ENCODE measurements around the gene SLC25A42.
"Not testable (repeated sequence)": the region's sequence is repeated elsewhere in the genome, so short reads cannot be mapped to it uniquely, and the experiment has no call there.

Gene SLC25A42

GRCh38 chr19:19063183-19064097 lies at the start of gene SLC25A42:
SLC25A42 (plus strand) TSS chr19:19063994; CDS start chr19:19096125, 32,131 bp downstream.
- peak; percentile 94 to 97 for DNase-seq (ENCODE audit: low read depth in 2 of 2, low spot score in 1 of 2)

DNA sequence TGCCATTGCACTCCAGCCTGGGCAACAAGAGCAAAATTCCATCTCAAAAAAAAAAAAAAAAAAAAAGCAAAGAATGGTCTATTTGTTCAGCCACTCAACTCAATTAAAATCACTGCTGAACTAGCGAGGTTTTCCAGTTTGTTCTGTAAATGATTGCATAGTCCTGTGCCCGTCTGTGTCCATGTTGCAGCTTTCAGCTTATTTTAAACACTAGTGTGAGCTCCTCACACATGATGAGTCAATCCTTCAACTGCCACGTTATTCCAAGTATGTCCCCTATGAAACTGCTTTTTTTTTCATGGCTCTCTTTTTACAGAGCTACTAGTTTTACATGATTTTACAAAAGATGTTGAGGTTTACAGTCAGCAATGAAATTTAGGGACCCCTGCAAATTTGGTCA lies 42.7 kb upstream of the SLC25A42 start:
- DNase-seq (ENCODE audit: low read depth in 2 of 2, low spot score in 1 of 2) = no peak

- no peak for DNase-seq (ENCODE audit: low read depth in 2 of 2, low spot score in 1 of 2)
These were observed 41.3 kb upstream of the SLC25A42 start for GRCh38 chr19:19022380-19022961.

DNA sequence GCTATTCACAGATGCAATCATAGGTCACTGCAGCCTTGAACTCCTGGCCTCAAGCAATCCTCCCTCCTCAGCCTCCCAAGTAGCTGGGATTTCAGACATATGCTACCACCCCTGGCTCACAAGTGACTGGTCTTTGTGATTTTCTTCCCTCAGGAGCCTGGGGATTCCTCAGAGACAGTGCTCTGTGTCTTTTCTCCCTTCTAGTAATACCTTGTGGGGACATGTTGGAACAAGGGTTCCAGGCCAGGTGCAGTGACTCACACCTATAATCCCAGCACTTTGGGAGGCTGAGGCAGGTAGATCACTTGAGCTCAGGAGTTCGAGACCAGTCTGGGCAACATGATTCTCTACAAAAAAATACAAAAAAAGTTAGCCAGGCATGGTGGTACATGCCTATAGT lies 40.4 kb upstream of the SLC25A42 start:
- DNase-seq (ENCODE audit: low read depth in 2 of 2, low spot score in 1 of 2) = not testable (repeated sequence)

- no peak for DNase-seq (ENCODE audit: low read depth in 2 of 2, low spot score in 1 of 2)
These were observed 37.9 kb upstream of the SLC25A42 start for GRCh38 chr19:19025861-19026260.

GRCh38 chr19:19026299-19026971 lies 37.4 kb upstream of the SLC25A42 start:
- no peak for DNase-seq (ENCODE audit: low read depth in 2 of 2, low spot score in 1 of 2)

GRCh38 chr19:19027228-19027627 lies 36.6 kb upstream of the SLC25A42 start:
- no peak for DNase-seq (ENCODE audit: low read depth in 2 of 2, low spot score in 1 of 2)

DNA sequence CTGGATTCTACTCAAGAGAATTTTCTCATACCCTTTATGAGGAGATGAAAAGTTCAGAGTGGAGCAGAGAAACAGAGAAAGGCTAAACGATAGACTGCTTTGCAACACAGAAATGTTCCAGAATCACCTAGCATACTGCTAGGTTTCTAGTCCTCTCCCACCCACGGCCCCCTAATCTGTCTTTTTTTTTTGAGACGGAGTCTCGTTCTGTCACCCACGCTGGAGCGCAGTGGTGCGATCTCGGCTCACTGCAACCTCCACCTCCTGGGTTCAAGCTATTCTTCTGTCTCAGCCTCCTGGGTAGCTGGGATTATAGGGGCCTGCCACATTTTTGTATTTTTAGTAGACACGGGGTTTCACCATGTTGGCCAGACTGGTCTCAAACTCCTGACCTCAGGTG lies 35.3 kb upstream of the SLC25A42 start:
- no peak for DNase-seq (ENCODE audit: low read depth in 2 of 2, low spot score in 1 of 2)

DNA sequence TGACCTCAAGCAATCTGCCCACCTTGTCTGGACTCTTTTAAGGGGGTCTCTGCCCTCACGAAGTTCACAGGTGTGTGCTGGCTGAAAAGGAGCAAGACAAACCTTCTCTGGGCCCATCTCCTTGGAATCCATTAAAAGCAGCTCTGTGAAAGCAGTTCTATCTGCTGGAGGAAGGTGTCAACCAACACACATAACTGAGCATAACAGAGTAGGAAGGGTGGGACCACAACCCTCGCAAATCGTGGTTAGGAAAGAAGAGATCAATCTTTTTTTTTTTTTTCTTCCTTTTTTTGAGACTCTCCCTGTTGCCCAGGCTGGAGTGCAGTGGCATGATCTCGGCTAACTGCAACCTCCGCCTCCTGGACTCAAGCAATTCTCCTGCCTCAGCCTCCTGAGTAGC lies 31.9 kb upstream of the SLC25A42 start:
- no peak for DNase-seq (ENCODE audit: low read depth in 2 of 2, low spot score in 1 of 2)

GRCh38 chr19:19032420-19033175 lies 31.2 kb upstream of the SLC25A42 start:
- peak; percentile 46 to 54 for DNase-seq (ENCODE audit: low read depth in 2 of 2, low spot score in 1 of 2)

DNA sequence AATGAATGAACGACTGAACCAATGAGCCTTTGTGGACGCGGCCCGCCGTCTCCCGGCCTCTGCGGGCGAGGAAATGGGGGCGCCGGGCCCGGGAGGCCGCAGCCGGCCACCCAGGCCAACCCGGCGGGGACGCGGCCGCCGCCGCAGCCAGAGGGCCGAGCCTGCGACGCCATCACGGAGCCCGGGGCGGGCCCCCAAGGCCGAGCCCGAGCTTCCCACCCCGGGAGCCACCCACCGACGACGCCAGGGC lies 30.7 kb upstream of the SLC25A42 start:
- DNase-seq (ENCODE audit: low read depth in 2 of 2, low spot score in 1 of 2) = no peak

DNA sequence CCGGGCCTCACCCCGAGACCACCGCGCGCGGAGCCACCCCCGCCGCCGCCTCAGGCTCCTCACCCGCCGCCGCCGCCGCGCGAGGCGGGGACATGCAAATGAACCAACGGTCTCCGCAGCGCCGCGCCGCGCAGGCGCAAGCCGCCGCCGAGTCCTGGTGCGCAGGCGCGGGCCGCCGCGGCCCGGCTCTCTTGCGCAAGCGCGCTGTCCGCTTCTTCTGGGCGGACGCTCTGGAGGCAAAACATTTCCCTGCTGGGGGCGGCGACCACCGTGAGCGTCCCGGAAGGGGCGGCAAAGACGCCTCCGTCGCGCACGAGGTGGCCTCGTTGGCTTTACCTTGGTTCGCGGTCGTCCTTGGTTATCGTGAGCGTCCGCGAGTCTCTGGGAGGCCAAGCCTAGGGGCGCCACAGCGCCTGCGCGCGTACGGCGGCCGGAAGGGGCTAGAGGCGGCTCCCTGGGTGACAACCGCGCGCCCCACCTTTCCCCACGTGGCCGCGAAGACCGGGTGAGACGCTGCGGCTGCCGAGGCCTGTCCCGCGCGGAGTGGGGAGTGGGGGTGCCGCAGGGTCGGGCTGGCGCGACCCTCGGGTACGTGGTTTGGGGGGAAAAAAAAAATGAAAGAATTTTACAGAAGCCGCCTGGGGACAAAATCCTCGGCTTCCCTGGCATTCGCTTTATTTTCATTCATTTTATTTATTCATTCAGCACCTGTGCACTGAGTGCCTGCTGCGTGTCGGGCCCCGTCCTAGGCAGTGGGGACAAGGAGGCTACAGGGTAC lies 30.2 kb upstream of the SLC25A42 start, which contains the start of the genes ARMC6 and SUGP2:
Gene ARMC6 (plus strand): TSS at position 178 of the 778 bp plus-strand sequence. CDS start 607 bp downstream, outside the sequence.
Gene SUGP2 (minus strand): TSS at position 92 of the 778 bp plus-strand sequence. CDS start 2,446 bp downstream, outside the sequence.
- peak; percentile 67 to 76 for DNase-seq (ENCODE audit: low read depth in 2 of 2, low spot score in 1 of 2)

DNA sequence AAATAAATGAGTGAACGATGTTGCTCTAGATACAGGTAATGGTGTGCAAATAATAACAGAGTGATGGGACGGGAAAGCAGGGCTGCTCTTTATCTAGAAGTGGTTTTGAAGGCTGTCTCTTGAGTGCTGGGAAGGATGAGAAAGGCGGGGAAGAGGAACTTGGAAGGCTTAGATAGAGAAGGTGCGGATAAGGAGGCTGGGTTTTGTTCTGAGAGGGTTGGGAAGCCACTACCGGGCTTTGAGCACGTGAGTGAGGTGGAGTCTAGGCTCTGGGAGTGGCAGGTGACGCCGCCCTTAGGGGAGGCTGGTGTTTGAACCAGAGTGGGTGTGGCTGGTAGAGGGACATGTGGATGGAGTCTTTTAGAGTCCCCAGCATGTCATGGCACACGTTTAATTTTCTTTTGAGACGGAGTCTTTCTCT lies 29.6 kb upstream of the SLC25A42 start:
- no peak for DNase-seq (ENCODE audit: low read depth in 2 of 2, low spot score in 1 of 2)

- DNase-seq (ENCODE audit: low read depth in 2 of 2, low spot score in 1 of 2) = no peak
These were observed 23.9 kb upstream of the SLC25A42 start for GRCh38 chr19:19039901-19040300.

GRCh38 chr19:19040417-19040816 lies 23.4 kb upstream of the SLC25A42 start:
- no peak for DNase-seq (ENCODE audit: low read depth in 2 of 2, low spot score in 1 of 2)

DNA sequence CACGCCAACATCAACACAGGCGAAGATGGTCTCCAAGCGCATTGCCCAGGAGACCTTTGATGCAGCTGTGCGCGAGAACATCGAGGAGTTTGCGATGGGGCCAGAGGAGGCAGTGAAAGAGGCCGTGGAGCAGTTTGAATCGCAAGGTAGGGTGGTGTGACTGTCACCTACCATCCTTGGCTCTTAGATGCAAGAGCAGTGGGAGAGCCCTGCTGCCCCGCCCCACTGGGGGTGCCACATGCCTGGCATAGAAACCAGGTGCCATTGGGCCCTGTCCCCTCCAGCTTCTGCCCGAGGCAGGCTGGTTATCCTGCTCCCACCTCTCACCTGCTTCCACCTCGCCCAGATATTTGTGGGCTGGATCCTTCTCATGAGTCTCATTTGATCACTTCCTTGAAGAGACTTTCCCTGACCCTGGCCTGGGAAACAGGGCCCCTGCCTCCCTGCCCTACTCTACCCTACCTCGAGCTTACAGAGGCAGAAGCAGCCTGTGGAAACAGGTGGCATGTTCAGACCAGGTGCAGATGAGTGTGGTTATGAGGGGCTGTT lies 21.0 kb upstream of the SLC25A42 start:
- DNase-seq (ENCODE audit: low read depth in 2 of 2, low spot score in 1 of 2) = no peak

DNA sequence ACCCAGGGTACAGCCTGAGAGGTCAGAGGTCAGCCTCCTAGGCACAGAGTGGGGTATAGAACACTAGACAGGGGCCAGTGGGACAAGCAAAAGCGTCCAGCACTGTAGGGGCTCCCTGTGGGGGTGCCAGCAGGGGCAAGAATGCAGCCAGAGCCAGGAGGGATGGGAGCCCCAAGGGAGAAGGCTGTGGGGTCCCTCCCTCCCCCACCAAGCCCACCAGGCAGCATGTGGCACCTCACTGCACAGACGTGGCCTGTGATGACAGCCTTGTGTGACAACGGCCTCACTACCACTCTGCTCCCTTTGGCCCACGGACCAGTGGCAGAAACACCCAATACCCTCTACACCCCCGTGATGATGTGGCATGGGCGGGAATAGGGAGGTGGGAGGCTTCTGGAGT lies 20.3 kb upstream of the SLC25A42 start:
- no peak for DNase-seq (ENCODE audit: low read depth in 2 of 2, low spot score in 1 of 2)

GRCh38 chr19:19043881-19044280 lies 19.9 kb upstream of the SLC25A42 start:
- DNase-seq (ENCODE audit: low read depth in 2 of 2, low spot score in 1 of 2) = no peak

DNA sequence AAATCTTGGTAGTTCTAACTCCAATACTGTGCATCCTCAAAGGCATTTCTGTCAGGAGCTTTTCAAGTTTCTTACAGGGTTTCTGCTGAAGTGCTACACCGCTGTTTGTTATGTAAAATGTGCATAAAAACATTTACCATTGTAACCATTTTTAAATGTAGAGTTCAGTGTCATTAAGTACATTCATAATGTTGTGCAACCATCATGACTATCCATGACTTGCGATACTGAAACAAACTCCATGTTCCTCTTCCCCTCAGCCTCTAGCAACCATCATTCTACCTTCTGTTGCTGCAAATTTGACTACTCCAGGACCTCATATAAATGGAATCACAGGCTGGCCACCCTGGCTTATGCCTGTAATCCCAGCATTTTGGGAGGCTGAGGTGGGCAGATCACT lies 14.4 kb upstream of the SLC25A42 start:
- no peak for DNase-seq (ENCODE audit: low read depth in 2 of 2, low spot score in 1 of 2)

DNA sequence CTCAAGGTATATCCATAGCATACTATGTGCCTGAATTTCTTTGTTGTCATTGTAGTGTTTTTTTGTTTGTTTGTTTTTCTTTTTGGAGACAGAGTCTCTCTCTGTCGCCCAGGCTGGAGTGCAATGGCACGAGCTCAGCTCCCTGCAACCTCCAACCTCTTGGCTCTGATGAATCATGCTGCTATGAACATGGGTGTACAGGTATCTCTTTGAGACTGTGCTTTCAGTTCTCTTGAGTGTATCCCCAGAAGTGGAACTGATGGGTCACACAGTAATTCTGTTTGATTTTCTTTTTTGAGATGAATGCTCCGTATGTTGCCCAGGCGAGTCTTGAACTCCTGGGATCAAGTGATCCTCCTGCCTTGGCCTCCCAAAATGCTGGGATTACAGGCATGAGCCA lies 13.7 kb upstream of the SLC25A42 start:
- no peak for DNase-seq (ENCODE audit: low read depth in 2 of 2, low spot score in 1 of 2)
